Stomach (tissue), 9 donors: ENCODE data around the gene PLA2G4B. TPM values are rescaled to one million over a fixed set of nuclear protein-coding genes. Genes with fewer than 3 reads are reported as not detected.
A peak's percentile ranks its signal among the peaks of the same experiment; 100 is the strongest.

ENCODE experiments used
- DNase-seq, 2 donors: peaks; one replicate each; pipeline versions ENCODE4 v3.0.0 to v3.0.0-alpha.2; 2013 to 2019
- H3K27ac ChIP-seq, 5 donors: fragments of 200-600 bp in 4 of 5; sonication (generic) in 4 of 5; one replicate each; pipeline ENCODE4 v1.5.1; 2013 to 2019; ENCODE audit warnings: mild to moderate bottlenecking in 1 of 5, moderate library complexity in 1 of 5
- H3K27me3 ChIP-seq, 3 donors: fragments of 200-600 bp; sonication (generic); one replicate each; pipeline ENCODE4 v1.5.1; 2017 to 2019; ENCODE audit warnings: mixed run types in 1 of 3
- H3K36me3 ChIP-seq, 4 donors: fragments of 200-600 bp; sonication (generic); 1 replicate in 3 of 4; 2 replicates in 1 of 4; pipeline ENCODE4 v1.5.1; 2016 to 2019
- H3K4me1 ChIP-seq, 4 donors: fragments of 200-600 bp; sonication (generic); one replicate each; pipeline ENCODE4 v1.5.1; 2016 to 2019
- H3K4me3 ChIP-seq, 4 donors: fragments of 200-600 bp; sonication (generic) in 3 of 4; one replicate each; pipeline ENCODE4 v1.5.1; 2016 to 2019; ENCODE audit warnings: mild to moderate bottlenecking in 1 of 4
- H3K9me3 ChIP-seq, 4 donors: fragments of 200-600 bp; sonication (generic); one replicate each; pipeline ENCODE4 v1.5.1; 2016 to 2019
- CTCF ChIP-seq, 7 experiments: fragments of 450-650 bp in 4 of 7; fragments of 200-600 bp in 3 of 7; sonication (generic) in 3 of 7; IDR thresholded peaks; one replicate each; pipeline ENCODE4 v1.5.1; 2016 to 2019; ENCODE audit warnings: antibody characterized with exemption in 7 of 7, control low read depth in 2 of 7, mild to moderate bottlenecking in 1 of 7
- EP300 ChIP-seq: sonication (generic); formaldehyde crosslinking; IDR thresholded peaks from one replicate; pipeline ENCODE4 v1.6.1; 2017; ENCODE audit warnings: antibody characterized with exemption
- POLR2A ChIP-seq, 4 donors: fragments of 450-650 bp; IDR thresholded peaks; one replicate each; pipeline ENCODE4 v1.6.1; 2016; ENCODE audit warnings: antibody characterized with exemption in 4 of 4, control low read depth in 2 of 4, mild to moderate bottlenecking in 1 of 4, moderate library complexity in 1 of 4
- POLR2AphosphoS5 ChIP-seq, 3 donors: sonication (generic); formaldehyde crosslinking; IDR thresholded peaks; one replicate each; pipeline ENCODE4 v1.6.1; 2016; ENCODE audit warnings: antibody characterized with exemption in 3 of 3
- WGBS, 5 donors: extraction: QIAGEN DNeasy Blood & Tissue Kit in 3 of 5; methylation state at CpG; one replicate each; pipeline versions ENCODE4 v1.1.5 to v1.1.7; 2013 to 2018; 5-methylcytosine and 5-hydroxymethylcytosine counted together
- intact Hi-C: fragments of 100-400 bp; cut with DNase I; formaldehyde crosslinking; loops from one replicate; pipeline ENCODE4 v1.15.1; 2023; ENCODE audit warnings: low total_unique reads
- polyA plus RNA-seq, 3 donors: library from polyadenylated mRNA; stranded (reverse); fragments of 200-250 nt; gene quantifications; one replicate each; pipeline ENCODE4 v1.2.3, GENCODE V29; 2013
- total RNA-seq, 5 donors: library from RNA; depleted of rRNA; stranded (reverse); fragments of >200 nt; gene quantifications; one replicate each; pipeline versions ENCODE4 v1.1.0 to v1.2.3, GENCODE V29; 2014 to 2016
- donor health status: healthy with polysubstance abuse.
- donor health status: Bipolar disorder and iron deficiency.
- donor health status: healthy.

PLA2G4B gene
- total and polyA plus RNA-seq, 8 donors = 2.6 to 71.2 (median 14.0) TPM

DNA sequence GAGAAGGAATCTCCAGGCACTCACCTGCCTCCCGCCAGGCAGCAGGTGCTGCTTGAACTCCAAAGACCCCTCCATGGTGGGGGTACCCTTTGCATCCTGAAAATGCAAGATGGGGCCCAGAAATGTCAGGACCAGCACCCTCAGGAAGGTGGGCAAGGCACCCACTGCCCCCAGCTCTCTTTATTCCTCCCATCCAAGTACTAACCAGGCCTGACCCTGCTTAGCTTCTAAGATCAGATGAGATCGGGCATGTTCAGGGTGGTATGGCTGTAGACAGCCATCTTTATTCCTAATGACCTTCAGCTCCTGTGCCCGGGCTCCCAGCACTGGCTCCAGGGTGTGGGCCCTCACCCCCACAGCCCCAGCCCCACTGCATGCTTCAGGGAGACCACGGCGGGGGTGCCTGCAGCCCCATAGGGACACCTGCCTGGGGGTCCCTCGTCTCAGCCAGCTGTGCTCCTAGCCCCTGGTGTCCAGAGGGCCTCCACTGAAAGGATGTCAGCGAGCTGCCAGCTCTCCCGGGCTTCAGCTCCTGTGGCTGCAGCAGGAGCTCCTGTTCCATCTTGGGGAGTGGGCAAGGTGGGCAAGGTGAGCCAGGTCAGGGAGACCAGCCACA, 13.2 kb downstream of the PLA2G4B start:
- no peak for DNase-seq
- H3K9me3 ChIP-seq = no peaks in the 10 kb centered on the region
- TF ChIP-seq POLR2AphosphoS5 (IDR thresholded peaks at IDR 0.05) (no peak), EP300 (no peak), CTCF (IDR thresholded peaks at IDR 0.05) (no peak), POLR2A (IDR thresholded peaks at IDR 0.05) (no peak)
- 79 to 93% (median 89%) methylated on average over 6 to 8 of the region's 8 CpGs for WGBS, 5 donors
- H3K27me3 ChIP-seq = peaks cover 0 to 51% (median 6%) of the 10 kb centered on the region in 3 donors
- no peak overlapping the region for H3K4me3 ChIP-seq
- peaks cover under 1 to 23% (median 11%) of the 10 kb centered on the region in 4 donors for H3K4me1 ChIP-seq
- H3K27ac ChIP-seq = no peak overlapping the region
- H3K36me3 ChIP-seq = peaks cover 18 to 25% (median 23%) of the 10 kb centered on the region in 4 donors
- intact Hi-C loops = no loop called here

DNA sequence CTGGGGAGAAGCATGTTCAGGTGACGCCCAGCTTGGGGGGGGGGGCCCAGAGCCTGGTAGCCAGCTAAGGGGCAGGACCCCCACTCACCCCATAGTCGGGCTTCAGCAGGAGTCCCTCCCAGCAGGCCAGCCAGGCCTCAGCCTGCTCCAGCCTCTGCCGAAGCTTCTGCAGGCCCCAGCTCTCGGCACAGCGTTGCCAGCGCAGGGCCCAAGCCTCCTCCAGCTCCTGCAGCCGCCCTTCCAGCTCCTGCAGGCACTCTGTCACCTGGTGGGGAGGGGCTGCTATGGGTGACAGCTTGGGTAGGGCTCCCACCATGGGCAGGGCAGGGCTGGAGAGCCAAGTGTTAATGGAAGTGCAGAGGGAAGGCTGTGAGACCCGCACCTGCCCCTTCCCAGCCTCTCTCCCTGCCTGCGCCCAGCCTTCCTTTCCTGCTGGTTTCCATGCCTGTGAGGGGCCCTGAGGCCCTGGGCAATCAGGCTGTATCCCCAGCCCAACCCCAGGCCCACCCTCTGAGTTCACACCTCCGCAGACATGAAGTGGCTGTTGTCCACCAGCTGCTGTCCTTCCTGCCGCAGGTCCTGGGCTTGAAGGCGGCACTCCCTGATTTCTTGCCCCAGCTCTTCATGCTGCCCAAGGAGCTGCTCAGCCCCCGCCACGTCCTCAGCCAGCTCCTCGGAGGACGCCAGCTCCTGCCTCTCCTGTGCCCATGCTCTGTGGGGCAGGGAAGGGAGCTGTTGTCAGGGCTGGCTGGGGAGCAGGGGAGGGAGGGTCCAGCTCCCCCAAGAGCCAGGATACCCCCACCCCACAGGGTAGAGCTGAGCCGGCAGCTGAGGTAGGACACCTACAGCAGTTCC, 14.3 kb downstream of the PLA2G4B start:
- intact Hi-C loops = no loop called here
- no peak overlapping the region for H3K27ac ChIP-seq
- 75 to 81% (median 79%) methylated on average over 15 to 17 of the region's 17 CpGs for WGBS, 5 donors
- no peak for TF ChIP-seq EP300
- no peak for TF ChIP-seq POLR2AphosphoS5 (IDR thresholded peaks at IDR 0.05)
- no peak for TF ChIP-seq CTCF (IDR thresholded peaks at IDR 0.05)
- no peak for TF ChIP-seq POLR2A (IDR thresholded peaks at IDR 0.05)
- H3K27me3 ChIP-seq = peaks cover 0 to 58% (median 6%) of the 10 kb centered on the region in 3 donors
- H3K9me3 ChIP-seq = no peaks in the 10 kb centered on the region
- no peak overlapping the region for H3K4me3 ChIP-seq
- H3K4me1 ChIP-seq = peaks cover 8 to 32% (median 20%) of the 10 kb centered on the region in 4 donors
- H3K36me3 ChIP-seq = peaks cover 7 to 14% (median 12%) of the 10 kb centered on the region in 4 donors
- DNase-seq = no peak

- 75 to 89% (median 85%) methylated on average over 10 of the region's 10 CpGs for WGBS, 5 donors
- Histone ChIP-seq H3K9me3 (no peaks in the 10 kb centered on the region), H3K4me3 (no peak overlapping the region), H3K27ac (no peak overlapping the region), H3K4me1 (peaks cover 8 to 40% (median 28%) of the 10 kb centered on the region in 4 donors), H3K36me3 (peaks cover 0 to 5% (median 4%) of the 10 kb centered on the region in 4 donors), H3K27me3 (peaks cover 0 to 58% (median 6%) of the 10 kb centered on the region in 3 donors)
- no peak for TF ChIP-seq CTCF (IDR thresholded peaks at IDR 0.05)
- TF ChIP-seq EP300 = no peak
- TF ChIP-seq POLR2AphosphoS5 (IDR thresholded peaks at IDR 0.05) = no peak
- TF ChIP-seq POLR2A (IDR thresholded peaks at IDR 0.05) = no peak
- intact Hi-C loops = no loop called here
- no peak for DNase-seq
Measured at GRCh38 chr15:41853831-41854230, 15.2 kb downstream of the PLA2G4B start.

DNA sequence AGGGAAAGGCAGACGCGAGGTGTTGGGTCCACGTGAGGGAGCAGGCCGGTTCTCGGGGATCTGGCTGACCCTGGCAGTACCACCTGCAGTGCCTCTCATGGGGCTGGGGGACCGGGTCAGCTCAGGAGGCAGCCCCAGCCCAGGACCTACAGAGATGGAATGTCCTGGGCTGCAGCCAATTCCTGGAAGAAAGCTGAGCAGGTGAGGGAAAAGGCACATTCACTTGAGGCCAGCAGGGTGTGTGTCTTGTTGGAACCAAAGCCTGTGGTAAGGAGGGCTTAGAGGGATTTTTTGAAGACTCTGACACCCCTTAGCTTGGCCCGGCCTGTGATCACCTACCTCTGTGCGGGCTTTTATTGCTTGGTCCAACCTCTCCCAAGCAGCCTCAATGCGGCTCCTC, 15.8 kb downstream of the PLA2G4B start:
- Histone ChIP-seq H3K27ac (no peak overlapping the region), H3K36me3 (no peaks in the 10 kb centered on the region), H3K4me3 (no peak overlapping the region), H3K27me3 (peaks cover 0 to 58% (median 6%) of the 10 kb centered on the region in 3 donors), H3K4me1 (peaks cover 8 to 38% (median 27%) of the 10 kb centered on the region in 4 donors), H3K9me3 (no peaks in the 10 kb centered on the region)
- DNase-seq = peak in 1 of 2 donors; percentile 61
- WGBS, 5 donors = 57 to 80% (median 68%) methylated on average over 7 to 9 of the region's 9 CpGs
- intact Hi-C loops = no loop called here
- TF ChIP-seq EP300 (no peak), POLR2A (IDR thresholded peaks at IDR 0.05) (no peak), CTCF (IDR thresholded peaks at IDR 0.05) (no peak), POLR2AphosphoS5 (IDR thresholded peaks at IDR 0.05) (no peak)
